HUDEP-2 (cell line): Measurements from ENCODE around the gene RYR2.
A peak's percentile ranks its signal among the peaks of the same experiment; 100 is the strongest.

Source experiments
- DNase-seq, 76 experiments: peaks; one replicate each; lab custom pipeline; 2025; ENCODE audit not compliant: unreplicated experiment in 76 of 76; lab: John Stamatoyannopoulos, UW

Gene RYR2

GRCh38 chr1:237754627-237755026 lies 712.6 kb downstream of the RYR2 start:
- DNase-seq, result no peak

- DNase-seq, result no peak
These were observed 714.5 kb downstream of the RYR2 start for GRCh38 chr1:237756304-237756967.

GRCh38 chr1:237759377-237759776 lies 717.4 kb downstream of the RYR2 start:
- no peak for DNase-seq

- no peak for DNase-seq
These were observed 719.0 kb downstream of the RYR2 start for GRCh38 chr1:237760951-237761350.

GRCh38 chr1:237763137-237763536 lies 721.2 kb downstream of the RYR2 start:
- DNase-seq, result no peak

GRCh38 chr1:237763751-237764150 lies 721.8 kb downstream of the RYR2 start:
- no peak for DNase-seq

- no peak for DNase-seq
These were observed 727.9 kb downstream of the RYR2 start for GRCh38 chr1:237769916-237770315.

- DNase-seq, result no peak
These were observed 730.0 kb downstream of the RYR2 start for GRCh38 chr1:237772009-237772408.

- no peak for DNase-seq
These were observed 732.3 kb downstream of the RYR2 start for GRCh38 chr1:237774246-237774645.

GRCh38 chr1:237779356-237779755 lies 737.4 kb downstream of the RYR2 start:
- DNase-seq, result no peak

GRCh38 chr1:237786066-237786719 lies 744.2 kb downstream of the RYR2 start:
- DNase-seq, result no peak

- no peak for DNase-seq
These were observed 746.1 kb downstream of the RYR2 start for GRCh38 chr1:237788069-237788468.

GRCh38 chr1:237789619-237790018 lies 747.6 kb downstream of the RYR2 start:
- DNase-seq, result no peak

GRCh38 chr1:237791592-237791991 lies 749.6 kb downstream of the RYR2 start:
- DNase-seq, result no peak

- DNase-seq, result no peak
These were observed 750.2 kb downstream of the RYR2 start for GRCh38 chr1:237792149-237792548.

GRCh38 chr1:237792726-237793125 lies 750.7 kb downstream of the RYR2 start:
- DNase-seq, result no peak

GRCh38 chr1:237794071-237794470 lies 752.1 kb downstream of the RYR2 start:
- no peak for DNase-seq

GRCh38 chr1:237795558-237795957 lies 753.6 kb downstream of the RYR2 start:
- no peak for DNase-seq

GRCh38 chr1:237799762-237800474 lies 757.9 kb downstream of the RYR2 start:
- peak in 61 of 76 experiments; percentile 2 to 80 (median 52) for DNase-seq

- DNase-seq, result no peak
These were observed 762.5 kb downstream of the RYR2 start for GRCh38 chr1:237804516-237804915.

GRCh38 chr1:237809099-237809498 lies 767.1 kb downstream of the RYR2 start:
- no peak for DNase-seq

GRCh38 chr1:237811633-237812032 lies 769.6 kb downstream of the RYR2 start:
- no peak for DNase-seq
